GM12878 (cell line): ENCODE data around the gene SNX19. TPM values are rescaled to one million over a fixed set of nuclear protein-coding genes. Genes with fewer than 3 reads are reported as not detected.

Experiments used
- ATAC-seq: fragments of 200-7000 bp; cut with Tn5 transposase; 3 replicates; pipeline ENCODE4 v1.9.1; 2020; ENCODE audit warnings: mild to moderate bottlenecking, moderate library complexity
- BruUV-seq: library from RNA; stranded (reverse); fragments of 400-500 nt; replicated peaks from 2 replicates; lab custom pipeline; 2021; lab: Mats Ljungman, UMichigan
- CTCF ChIA-PET: fragments of 300-600 bp; sonication (Branson Sonifier 250); formaldehyde crosslinking; extraction: SDS; loops from one replicate; lab custom pipeline; 2021; ENCODE audit warnings: inconsistent platforms; lab: Yijun Ruan, JAX
- POLR2A ChIA-PET: fragments of 350-600 bp; formaldehyde crosslinking; extraction: SDS; loops from one replicate; lab custom pipeline; 2021; ENCODE audit warnings: inconsistent platforms; lab: Charles Lee
- RAD21 ChIA-PET: fragments of 300-600 bp; sonication (Branson Sonifier 250); formaldehyde crosslinking; loops from one replicate; lab custom pipeline; 2023; ENCODE audit warnings: antibody characterized with exemption; ENCODE audit not compliant: unreplicated experiment; lab: Charles Lee
- SMC1A ChIA-PET: fragments of 300-600 bp; sonication (Branson Sonifier 250); formaldehyde crosslinking; loops from one replicate; lab custom pipeline; 2023; ENCODE audit not compliant: unreplicated experiment, uncharacterized antibody; lab: Charles Lee
- DNase-seq: peaks from one replicate; pipeline ENCODE4 v3.0.0-alpha.2; 2011; ENCODE audit warnings: low read depth, low spot score
- FAIRE-seq: peaks from 3 replicates; lab custom pipeline; 2011; peaks lifted over from hg19 to GRCh38; lab: Jason Lieb, UNC
- H2AFZ ChIP-seq: 2 replicates; pipeline ENCODE4 v1.6.0; 2011; ENCODE audit warnings: low read depth, low read length, control low read depth; ENCODE audit not compliant: control insufficient read depth
- H3K27ac ChIP-seq: 2 replicates; pipeline ENCODE4 v1.5.1; 2011; ENCODE audit warnings: control low read depth; ENCODE audit not compliant: control insufficient read depth, insufficient read depth
- H3K27me3 ChIP-seq, 2 experiments: replicated peaks in 1 of 2; 2 replicates each; pipeline versions ENCODE4 v1.6.0 to v1.6.1; 2011; ENCODE audit warnings: low read length in 1 of 2; ENCODE audit not compliant: control insufficient read depth in 2 of 2, insufficient read depth in 2 of 2
- H3K36me3 ChIP-seq, 2 experiments: 2 replicates each; pipeline ENCODE4 v1.5.1; 2011; ENCODE audit warnings: low read length in 1 of 2; ENCODE audit not compliant: control insufficient read depth in 2 of 2, insufficient read depth in 2 of 2
- H3K4me1 ChIP-seq: 2 replicates; pipeline ENCODE4 v1.6.1; 2011; ENCODE audit warnings: mild to moderate bottlenecking, low read length, moderate library complexity, mixed read lengths; ENCODE audit not compliant: control insufficient read depth, insufficient read depth
- H3K4me2 ChIP-seq: 2 replicates; pipeline ENCODE4 v1.6.0; 2011; ENCODE audit warnings: control low read depth; ENCODE audit not compliant: control insufficient read depth, insufficient read depth
- H3K4me3 ChIP-seq: fragments of 200-600 bp; sonication (generic); 2 replicates; pipeline ENCODE4 v1.5.1; 2016
- H3K79me2 ChIP-seq: 2 replicates; pipeline ENCODE4 v1.6.0; 2011; ENCODE audit warnings: low read length; ENCODE audit not compliant: control insufficient read depth, insufficient read depth
- H3K9ac ChIP-seq: 2 replicates; pipeline ENCODE4 v1.8.0; 2011; ENCODE audit warnings: low read length, control low read depth, mixed read lengths; ENCODE audit not compliant: control insufficient read depth, insufficient read depth
- H3K9me3 ChIP-seq: replicated peaks from 3 replicates; pipeline ENCODE4 v1.5.1; 2011; ENCODE audit warnings: mild to moderate bottlenecking, low read length; ENCODE audit not compliant: control insufficient read depth, insufficient read depth
- H4K20me1 ChIP-seq: 2 replicates; pipeline ENCODE4 v1.6.0; 2011; ENCODE audit not compliant: control insufficient read depth, insufficient read depth
- BHLHE40 ChIP-seq, 2 experiments: fragments of 450-650 bp in 1 of 2; IDR thresholded peaks; 2 replicates each; pipeline ENCODE4 v1.6.1; 2011 to 2017; ENCODE audit warnings: low read depth in 2 of 2, borderline replicate concordance in 1 of 2, improper control_type of control experiment in 1 of 2, low read length in 1 of 2, mild to moderate bottlenecking in 1 of 2
- CEBPZ ChIP-seq: fragments of 150-350 bp; IDR thresholded peaks from 2 replicates; pipeline ENCODE4 v1.6.1; 2016; ENCODE audit warnings: low read depth, low read length
- E2F4 ChIP-seq: IDR thresholded peaks from 2 replicates; pipeline ENCODE4 v1.6.1; 2012; ENCODE audit warnings: low read depth, low read length, improper control_type of control experiment
- HDAC6 ChIP-seq: fragments of 200-600 bp; sonication (generic); IDR thresholded peaks from one replicate; pipeline ENCODE4 v1.8.0; 2017; ENCODE audit warnings: antibody characterized with exemption; ENCODE audit not compliant: unreplicated experiment
- HSF1 ChIP-seq: fragments of 150-350 bp; IDR thresholded peaks from 2 replicates; pipeline ENCODE4 v1.6.1; 2014; ENCODE audit warnings: mild to moderate bottlenecking, low read depth, low read length
- LARP7 ChIP-seq: fragments of 450-650 bp; IDR thresholded peaks from 2 replicates; pipeline ENCODE4 v1.6.1; 2017; ENCODE audit warnings: mild to moderate bottlenecking
- MEF2A ChIP-seq: IDR thresholded peaks from 2 replicates; pipeline ENCODE4 v1.6.1; 2011; ENCODE audit warnings: low read depth, mild to moderate bottlenecking, low read length, moderate library complexity; ENCODE audit not compliant: insufficient read depth
- MLLT1 ChIP-seq: fragments of 450-650 bp; IDR thresholded peaks from 2 replicates; pipeline ENCODE4 v1.6.1; 2016; ENCODE audit warnings: mild to moderate bottlenecking
- MXI1 ChIP-seq: fragments of 150-350 bp; IDR thresholded peaks from 2 replicates; pipeline ENCODE4 v1.6.1; 2011; ENCODE audit warnings: low read depth, mild to moderate bottlenecking, inconsistent platforms, low read length, improper control_type of control experiment
- PAX8 ChIP-seq: fragments of 450-650 bp; IDR thresholded peaks from 2 replicates; pipeline ENCODE4 v1.6.1; 2017; ENCODE audit warnings: mild to moderate bottlenecking, moderate library complexity
- POLR2AphosphoS5 ChIP-seq: IDR thresholded peaks from 2 replicates; pipeline ENCODE4 v1.6.1; 2011; ENCODE audit warnings: mild to moderate bottlenecking, low read length, inconsistent platforms
- RB1 ChIP-seq: fragments of 450-650 bp; formaldehyde crosslinking; IDR thresholded peaks from 2 replicates; pipeline ENCODE4 v1.6.1; 2017; ENCODE audit warnings: mild to moderate bottlenecking, borderline replicate concordance
- RFX5 ChIP-seq: IDR thresholded peaks from 2 replicates; pipeline ENCODE4 v1.6.1; 2011; ENCODE audit warnings: low read depth, low read length, improper control_type of control experiment
- SIN3A ChIP-seq: IDR thresholded peaks from 2 replicates; pipeline ENCODE4 v1.6.1; 2012; ENCODE audit warnings: low read depth, low read length, improper control_type of control experiment
- SMAD1 ChIP-seq: fragments of 450-650 bp; IDR thresholded peaks from 2 replicates; pipeline ENCODE4 v1.6.1; 2018; ENCODE audit warnings: mild to moderate bottlenecking, low read depth; ENCODE audit not compliant: partially characterized antibody
- SMAD5 ChIP-seq: IDR thresholded peaks from 2 replicates; pipeline ENCODE4 v1.6.1; 2016; ENCODE audit warnings: antibody characterized with exemption, low read depth
- ZBED1 ChIP-seq: IDR thresholded peaks from 2 replicates; pipeline ENCODE4 v1.6.1; 2016; ENCODE audit warnings: borderline replicate concordance
- ZNF24 ChIP-seq: fragments of 450-650 bp; IDR thresholded peaks from 2 replicates; pipeline ENCODE4 v1.6.1; 2017; ENCODE audit warnings: antibody characterized with exemption, mild to moderate bottlenecking
- ZSCAN29 ChIP-seq: fragments of 450-650 bp; IDR thresholded peaks from 2 replicates; pipeline ENCODE4 v1.6.1; 2017; ENCODE audit warnings: mild to moderate bottlenecking, moderate library complexity
- WGBS: methylation state at CpG from one replicate; pipeline ENCODE4 v1.1.6; 2016; ENCODE audit warnings: low lambda C conversion rate; ENCODE audit not compliant: insufficient replicate concordance, insufficient coverage; ENCODE audit errors: missing lambda C conversion rate; 5-methylcytosine and 5-hydroxymethylcytosine counted together
- in situ Hi-C: fragments of 300-500 bp; cut with MboI; formaldehyde crosslinking; loops from 9 replicates; pipeline ENCODE4 v1.14.3; 2018; ENCODE audit warnings: mixed read lengths
- intact Hi-C: fragments of 100-400 bp; cut with micrococcal nuclease; formaldehyde crosslinking; loops from one replicate; pipeline ENCODE4 v1.14.2; 2022; ENCODE audit not compliant: unreplicated experiment
- polyA plus RNA-seq, 11 experiments: library from polyadenylated mRNA; depleted of rRNA in 4 of 11; unstranded in 6 of 11; stranded (reverse) in 5 of 11; fragments of >200 nt; fragmentation: Nextera tagmentation in 4 of 11; fragmentation: Illumina TruSeq in 1 of 11; extraction: Ambion mirVana in 4 of 11; extraction: Trizol in 1 of 11; gene quantifications; 1 replicate in 1 of 11; 2 replicates in 10 of 11; pipeline versions ENCODE4 v1.2.1 to v1.2.3, GENCODE V29; 2011 to 2016; ENCODE audit warnings: inconsistent platforms in 2 of 11, missing spikeins in 2 of 11, low read depth in 1 of 11
- total RNA-seq, 4 experiments: library from RNA; depleted of rRNA in 3 of 4; stranded (reverse); fragments of >200 nt in 3 of 4; fragmentation: Illumina TruSeq in 1 of 4; extraction: Trizol in 1 of 4; gene quantifications; 2 replicates each; pipeline versions ENCODE4 v1.2.1 to v1.2.3, GENCODE V29; 2013 to 2021

SNX19 gene
- total and polyA plus RNA-seq, 10 of the 15 experiments (the other 5 are each of a cell fraction or from before 2014, with no cell fraction given), result 3.0 to 46.9 (median 30.4) TPM

GRCh38 chr11:130859886-130860285, 56.4 kb downstream of the SNX19 start:
- intact Hi-C loops, result no loop called here
- no peak for FAIRE-seq
- ChIA-PET SMC1A (interaction anchor here (1.1 to 8.1 kb wide), 5 partner anchors 12 to 426 kb away, joined by 3 to 177 read pairs (median 8); no protein-coding TSS in a partner anchor), RAD21 (interaction anchor here (1.0 to 8.5 kb wide), 6 partner anchors 33 to 428 kb away, joined by 3 to 132 read pairs (median 4); partner anchors contain the start of gene ADAMTS8), POLR2A (no interaction called here), CTCF (interaction anchor here (0.6 to 11.8 kb wide), 15 partner anchors 8 to 647 kb away, joined by 3 to 295 read pairs (median 4); no protein-coding TSS in a partner anchor)
- Histone ChIP-seq H3K79me2 (no peaks in the 10 kb centered on the region), H3K36me3 (no peaks in the 10 kb centered on the region), H3K27me3 (no peaks in the 10 kb centered on the region), H3K9ac (no peak overlapping the region), H3K27ac (no peak overlapping the region), H3K4me3 (no peak overlapping the region), H2AFZ (no peak overlapping the region), H3K9me3 (no peaks in the 10 kb centered on the region), H3K4me1 (no peaks in the 10 kb centered on the region), H3K4me2 (no peak overlapping the region), H4K20me1 (no peaks in the 10 kb centered on the region)
- ATAC-seq, result no peak
- in situ Hi-C loops, result loop anchor here (5.0 to 10.0 kb wide), 2 partner anchors 425 to 653 kb away; no protein-coding TSS in a partner anchor
- WGBS, result 48% methylated on average over 1 of the region's 1 CpG
- no peak for DNase-seq
- no TSS peak for BruUV-seq
- TF ChIP-seq MXI1, result no peak
- TF ChIP-seq RFX5, result no peak
- no peak for TF ChIP-seq E2F4
- no peak for TF ChIP-seq HSF1
- TF ChIP-seq LARP7, result no peak
- TF ChIP-seq ZBED1, result no peak
- TF ChIP-seq SIN3A, result no peak
- no peak for TF ChIP-seq HDAC6
- TF ChIP-seq CEBPZ, result no peak
- TF ChIP-seq RB1, result no peak
- no peak for TF ChIP-seq ZNF24
- TF ChIP-seq POLR2AphosphoS5, result no peak
- TF ChIP-seq MLLT1, result no peak
- TF ChIP-seq ZSCAN29, result no peak
- TF ChIP-seq SMAD1, result no peak
- no peak for TF ChIP-seq BHLHE40 (IDR thresholded peaks at IDR 0.05; ENCODE audit: borderline replicate concordance in 1 of 2, low read depth in 2 of 2, low read length in 1 of 2)
- TF ChIP-seq SMAD5, result no peak
- no peak for TF ChIP-seq PAX8
- no peak for TF ChIP-seq MEF2A
